Fibroblast of lung (primary cell): ENCODE results near the gene OPA1. TPM values are rescaled to one million over a fixed set of nuclear protein-coding genes. Genes with fewer than 3 reads are reported as not detected.

Source experiments
- DNase-seq, 2 donors: peaks; one replicate each; pipeline versions ENCODE4 v3.0.0 to v3.0.0-alpha.2; 2010; ENCODE audit warnings: low read depth in 2 of 2
- H2AFZ ChIP-seq: 2 replicates; pipeline ENCODE4 v1.5.1; 2012; ENCODE audit warnings: low read length, control low read depth, inconsistent platforms
- H3K27ac ChIP-seq: 2 replicates; pipeline ENCODE4 v1.5.1; 2011; ENCODE audit warnings: low read length, control low read depth; ENCODE audit not compliant: insufficient read depth
- H3K27me3 ChIP-seq: 2 replicates; pipeline ENCODE4 v1.5.1; 2011; ENCODE audit warnings: mild to moderate bottlenecking, low read length; ENCODE audit not compliant: control insufficient read depth, insufficient read depth
- H3K36me3 ChIP-seq: 2 replicates; pipeline ENCODE4 v1.5.1; 2011; ENCODE audit warnings: low read length; ENCODE audit not compliant: control insufficient read depth, insufficient read depth
- H3K4me1 ChIP-seq: 2 replicates; pipeline ENCODE4 v1.5.1; 2011; ENCODE audit warnings: low read length; ENCODE audit not compliant: control insufficient read depth, insufficient read depth; ENCODE audit errors: extremely low read depth
- H3K4me2 ChIP-seq: 2 replicates; pipeline ENCODE4 v1.5.1; 2011; ENCODE audit warnings: low read length, control low read depth; ENCODE audit not compliant: insufficient read depth; ENCODE audit errors: extremely low read depth
- H3K4me3 ChIP-seq, 4 experiments: fragments of 200-600 bp in 1 of 4; sonication (generic) in 1 of 4; replicated peaks in 1 of 4; 2 replicates each; pipeline ENCODE4 v1.5.1; 2011 to 2016; ENCODE audit warnings: low read length in 4 of 4, low read depth in 3 of 4, mild to moderate bottlenecking in 3 of 4, control low read depth in 2 of 4, inconsistent platforms in 1 of 4, mixed read lengths in 1 of 4; ENCODE audit not compliant: insufficient read depth in 1 of 4; ENCODE audit errors: control extremely low read depth in 1 of 4
- H3K79me2 ChIP-seq: 2 replicates; pipeline ENCODE4 v1.5.1; 2012; ENCODE audit warnings: mild to moderate bottlenecking, low read length, inconsistent platforms; ENCODE audit not compliant: control insufficient read depth, insufficient read depth
- H3K9ac ChIP-seq: 2 replicates; pipeline ENCODE4 v1.5.1; 2011; ENCODE audit warnings: mild to moderate bottlenecking, low read length, control low read depth; ENCODE audit not compliant: insufficient read depth
- H3K9me3 ChIP-seq: 2 replicates; pipeline ENCODE4 v1.5.1; 2012; ENCODE audit warnings: low read depth, low read length; ENCODE audit not compliant: control insufficient read depth, insufficient read depth
- H4K20me1 ChIP-seq: 2 replicates; pipeline ENCODE4 v1.5.1; 2011; ENCODE audit warnings: low read length; ENCODE audit not compliant: control insufficient read depth, insufficient read depth; ENCODE audit errors: extremely low read depth
- EZH2 ChIP-seq: IDR thresholded peaks from 2 replicates; pipeline ENCODE4 v1.5.1; 2012; ENCODE audit warnings: low read length, control low read depth, mild to moderate bottlenecking; ENCODE audit errors: missing control alignments
- polyA plus RNA-seq, 2 donors: library from polyadenylated mRNA; depleted of rRNA in 1 of 2; stranded (reverse) in 1 of 2; unstranded in 1 of 2; fragments of >200 nt; gene quantifications; 2 replicates each; pipeline ENCODE4 v1.2.1, GENCODE V29; 2011 to 2012; ENCODE audit warnings: missing spikeins in 1 of 2
- total RNA-seq: library from RNA; depleted of rRNA; stranded (reverse); fragments of >200 nt; gene quantifications from 2 replicates; pipeline ENCODE4 v1.2.1, GENCODE V29; 2014
- TF ChIP-seq, protein P1 (sequence below), 2 donors: IDR thresholded peaks in 1 of 2; conservative IDR thresholded peaks in 1 of 2; 1 replicate in 1 of 2; 2 replicates in 1 of 2; pipeline ENCODE4 v1.5.1; 2011 to 2012; ENCODE audit warnings: low read length in 2 of 2, control low read depth in 1 of 2, inconsistent platforms in 1 of 2, low read depth in 1 of 2, mild to moderate bottlenecking in 1 of 2

OPA1 gene
- total and polyA plus RNA-seq, 2 donors (not counting 1 experiment from before 2014, with no cell fraction given): 40.6 to 63.9 TPM

DNA sequence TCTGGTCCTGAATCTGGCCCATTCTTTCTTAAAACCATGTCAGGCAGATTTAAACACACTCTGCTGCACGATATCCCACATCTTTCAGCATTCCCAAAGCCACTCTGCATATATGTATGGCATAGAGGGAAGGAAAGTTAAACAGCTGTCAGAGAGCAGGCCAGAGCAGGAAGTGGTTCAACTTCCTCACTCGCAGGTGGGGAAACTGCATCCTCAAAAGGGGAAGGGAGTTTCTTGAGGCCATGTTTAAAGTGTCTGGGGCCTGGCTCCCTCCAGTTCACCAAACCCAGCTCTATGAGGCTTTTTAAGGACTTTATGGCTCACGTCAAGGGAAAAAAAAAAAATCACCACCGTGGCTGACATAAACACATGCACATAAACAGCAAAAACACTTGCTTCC, 123.1 kb downstream of the OPA1 start:
- Histone ChIP-seq H4K20me1 (no peaks in the 10 kb centered on the region), H3K9ac (no peak overlapping the region), H3K9me3 (no peaks in the 10 kb centered on the region), H3K4me1 (no peaks in the 10 kb centered on the region), H3K27me3 (no peaks in the 10 kb centered on the region), H3K4me3 (no peak overlapping the region), H3K27ac (no peak overlapping the region), H3K79me2 (no peaks in the 10 kb centered on the region), H3K36me3 (no peaks in the 10 kb centered on the region), H2AFZ (no peak overlapping the region), H3K4me2 (no peak overlapping the region)
- no peak for TF ChIP-seq EZH2
- TF ChIP-seq, protein P1, sequence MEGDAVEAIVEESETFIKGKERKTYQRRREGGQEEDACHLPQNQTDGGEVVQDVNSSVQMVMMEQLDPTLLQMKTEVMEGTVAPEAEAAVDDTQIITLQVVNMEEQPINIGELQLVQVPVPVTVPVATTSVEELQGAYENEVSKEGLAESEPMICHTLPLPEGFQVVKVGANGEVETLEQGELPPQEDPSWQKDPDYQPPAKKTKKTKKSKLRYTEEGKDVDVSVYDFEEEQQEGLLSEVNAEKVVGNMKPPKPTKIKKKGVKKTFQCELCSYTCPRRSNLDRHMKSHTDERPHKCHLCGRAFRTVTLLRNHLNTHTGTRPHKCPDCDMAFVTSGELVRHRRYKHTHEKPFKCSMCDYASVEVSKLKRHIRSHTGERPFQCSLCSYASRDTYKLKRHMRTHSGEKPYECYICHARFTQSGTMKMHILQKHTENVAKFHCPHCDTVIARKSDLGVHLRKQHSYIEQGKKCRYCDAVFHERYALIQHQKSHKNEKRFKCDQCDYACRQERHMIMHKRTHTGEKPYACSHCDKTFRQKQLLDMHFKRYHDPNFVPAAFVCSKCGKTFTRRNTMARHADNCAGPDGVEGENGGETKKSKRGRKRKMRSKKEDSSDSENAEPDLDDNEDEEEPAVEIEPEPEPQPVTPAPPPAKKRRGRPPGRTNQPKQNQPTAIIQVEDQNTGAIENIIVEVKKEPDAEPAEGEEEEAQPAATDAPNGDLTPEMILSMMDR (conservative IDR thresholded peaks at IDR 0.05 in 1 of 2, IDR thresholded peaks at IDR 0.05 in 1 of 2; ENCODE audit: low read depth in 1 of 2, low read length in 2 of 2): no peak
- no peak for DNase-seq

DNA sequence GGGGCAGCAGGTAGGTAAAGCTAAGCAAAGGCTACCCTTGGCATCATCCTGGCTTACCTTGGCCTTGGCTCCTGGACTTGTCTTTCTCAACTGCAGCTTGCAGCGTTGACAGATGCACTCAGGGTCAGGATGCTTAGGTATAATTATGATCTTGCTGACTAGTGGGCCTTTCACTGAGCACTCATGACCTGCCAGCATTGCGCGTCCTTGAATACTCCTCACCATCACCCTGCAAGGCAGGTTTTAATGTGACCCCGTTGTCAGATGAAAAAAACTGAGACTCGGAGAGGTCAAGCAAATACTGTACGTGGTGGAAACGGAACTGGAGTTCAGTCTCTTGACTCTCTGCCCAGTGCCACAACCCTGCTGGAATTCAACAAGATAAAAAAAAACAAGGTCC, 126.7 kb downstream of the OPA1 start:
- no peak for TF ChIP-seq EZH2
- TF ChIP-seq, protein P1 (conservative IDR thresholded peaks at IDR 0.05 in 1 of 2, IDR thresholded peaks at IDR 0.05 in 1 of 2; ENCODE audit: low read depth in 1 of 2, low read length in 2 of 2): no peak

DNA sequence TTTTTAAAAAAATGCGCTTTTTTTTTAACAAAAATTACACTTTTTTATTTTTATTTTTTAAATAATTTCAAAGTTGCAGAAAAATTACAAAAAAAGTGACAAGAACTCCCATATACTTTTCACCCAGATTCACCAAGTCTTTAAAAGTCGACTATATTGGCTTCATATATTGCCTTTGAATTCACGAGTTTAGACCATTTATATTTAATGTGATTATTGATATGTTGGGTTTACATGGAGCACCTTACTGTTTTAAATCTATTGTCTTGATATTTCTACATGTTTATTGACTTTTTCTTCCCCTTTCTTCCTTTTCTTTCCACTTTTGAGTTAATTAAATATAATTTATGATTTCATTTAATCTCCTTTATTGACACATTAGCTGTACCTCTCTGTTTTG, 127.2 kb downstream of the OPA1 start:
- Histone ChIP-seq H3K79me2 (no peaks in the 10 kb centered on the region), H3K4me2 (no peak overlapping the region), H4K20me1 (no peaks in the 10 kb centered on the region), H3K27me3 (peaks cover 5% of the 10 kb centered on the region), H3K36me3 (no peaks in the 10 kb centered on the region), H3K4me1 (no peaks in the 10 kb centered on the region), H3K27ac (no peak overlapping the region), H2AFZ (no peak overlapping the region), H3K9ac (no peak overlapping the region), H3K9me3 (no peaks in the 10 kb centered on the region), H3K4me3 (no peak overlapping the region)
- TF ChIP-seq EZH2: no peak
- TF ChIP-seq, protein P1 (conservative IDR thresholded peaks at IDR 0.05 in 1 of 2, IDR thresholded peaks at IDR 0.05 in 1 of 2; ENCODE audit: low read depth in 1 of 2, low read length in 2 of 2): no peak
- no peak for DNase-seq

More for the DNA sequence above, 126.7 kb downstream of the OPA1 start:
- no peak overlapping the region for H3K9ac ChIP-seq
- peaks cover 5% of the 10 kb centered on the region for H3K27me3 ChIP-seq
- no peaks in the 10 kb centered on the region for H4K20me1 ChIP-seq
- no peak overlapping the region for H3K4me2 ChIP-seq
- no peaks in the 10 kb centered on the region for H3K4me1 ChIP-seq
- H3K79me2 ChIP-seq: no peaks in the 10 kb centered on the region
- no peak overlapping the region for H3K27ac ChIP-seq
- H3K4me3 ChIP-seq: no peak overlapping the region
- no peak overlapping the region for H2AFZ ChIP-seq
- no peaks in the 10 kb centered on the region for H3K9me3 ChIP-seq
- no peaks in the 10 kb centered on the region for H3K36me3 ChIP-seq
- no peak for DNase-seq
